ENCODE measurements around the gene PNPLA7. TPM values are rescaled to one million over a fixed set of nuclear protein-coding genes. Genes with fewer than 3 reads are reported as not detected.

PNPLA7 gene
- total RNA-seq, 4 donors from 2014 or later, result 10.1 to 23.6 (median 11.6) TPM

DNA sequence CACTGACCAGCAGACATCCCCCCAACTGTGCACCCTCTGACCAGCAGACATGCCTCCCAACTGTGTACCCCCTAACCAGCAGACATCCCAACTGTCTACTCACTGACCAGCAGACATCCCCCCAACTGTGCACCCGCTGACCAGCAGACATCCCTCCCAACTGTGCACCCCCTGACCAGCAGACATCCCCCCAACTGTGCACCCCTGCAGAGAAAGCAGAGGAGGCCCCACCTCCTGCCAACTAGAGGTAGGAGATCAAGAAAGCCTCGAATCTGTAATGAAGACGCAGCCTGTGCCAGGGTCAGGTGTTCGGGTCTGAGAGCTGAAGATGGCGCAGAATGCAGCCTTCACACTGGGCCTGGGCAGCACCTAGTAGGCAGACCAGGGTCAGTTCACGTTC lies 61.3 kb downstream of the PNPLA7 start:
- intact Hi-C loops (cut with DNase I), result no loop called here
- 95 to 98% methylated on average over 6 of the region's 6 CpGs for WGBS, 2 donors
- Histone ChIP-seq H3K4me3 (replicated peaks in 1 of 3) (no peak overlapping the region), H3K27me3 (no peaks in the 10 kb centered on the region), H3K36me3 (no peaks in the 10 kb centered on the region), H3K27ac (no peak overlapping the region), H3K4me1 (no peaks in the 10 kb centered on the region), H3K9me3 (no peaks in the 10 kb centered on the region)
- TF ChIP-seq, protein P1, sequence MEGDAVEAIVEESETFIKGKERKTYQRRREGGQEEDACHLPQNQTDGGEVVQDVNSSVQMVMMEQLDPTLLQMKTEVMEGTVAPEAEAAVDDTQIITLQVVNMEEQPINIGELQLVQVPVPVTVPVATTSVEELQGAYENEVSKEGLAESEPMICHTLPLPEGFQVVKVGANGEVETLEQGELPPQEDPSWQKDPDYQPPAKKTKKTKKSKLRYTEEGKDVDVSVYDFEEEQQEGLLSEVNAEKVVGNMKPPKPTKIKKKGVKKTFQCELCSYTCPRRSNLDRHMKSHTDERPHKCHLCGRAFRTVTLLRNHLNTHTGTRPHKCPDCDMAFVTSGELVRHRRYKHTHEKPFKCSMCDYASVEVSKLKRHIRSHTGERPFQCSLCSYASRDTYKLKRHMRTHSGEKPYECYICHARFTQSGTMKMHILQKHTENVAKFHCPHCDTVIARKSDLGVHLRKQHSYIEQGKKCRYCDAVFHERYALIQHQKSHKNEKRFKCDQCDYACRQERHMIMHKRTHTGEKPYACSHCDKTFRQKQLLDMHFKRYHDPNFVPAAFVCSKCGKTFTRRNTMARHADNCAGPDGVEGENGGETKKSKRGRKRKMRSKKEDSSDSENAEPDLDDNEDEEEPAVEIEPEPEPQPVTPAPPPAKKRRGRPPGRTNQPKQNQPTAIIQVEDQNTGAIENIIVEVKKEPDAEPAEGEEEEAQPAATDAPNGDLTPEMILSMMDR (IDR thresholded peaks at IDR 0.05), result no peak
- TF ChIP-seq POLR2A (IDR thresholded peaks at IDR 0.05), result no peak
- no peak for DNase-seq

- Histone ChIP-seq H3K9me3 (no peaks in the 10 kb centered on the region), H3K27ac (no peak overlapping the region), H3K27me3 (no peaks in the 10 kb centered on the region), H3K4me3 (replicated peaks in 1 of 3) (no peak overlapping the region), H3K36me3 (no peaks in the 10 kb centered on the region), H3K4me1 (no peaks in the 10 kb centered on the region)
- intact Hi-C loops (cut with DNase I), result no loop called here
- DNase-seq, result no peak
- WGBS, 2 donors, result 84 to 95% methylated on average over 6 of the region's 6 CpGs
- no peak for TF ChIP-seq POLR2A (IDR thresholded peaks at IDR 0.05)
- TF ChIP-seq, protein P1 (IDR thresholded peaks at IDR 0.05), result no peak
These were observed 61.9 kb downstream of the PNPLA7 start for GRCh38 chr9:137488327-137488653.

DNA sequence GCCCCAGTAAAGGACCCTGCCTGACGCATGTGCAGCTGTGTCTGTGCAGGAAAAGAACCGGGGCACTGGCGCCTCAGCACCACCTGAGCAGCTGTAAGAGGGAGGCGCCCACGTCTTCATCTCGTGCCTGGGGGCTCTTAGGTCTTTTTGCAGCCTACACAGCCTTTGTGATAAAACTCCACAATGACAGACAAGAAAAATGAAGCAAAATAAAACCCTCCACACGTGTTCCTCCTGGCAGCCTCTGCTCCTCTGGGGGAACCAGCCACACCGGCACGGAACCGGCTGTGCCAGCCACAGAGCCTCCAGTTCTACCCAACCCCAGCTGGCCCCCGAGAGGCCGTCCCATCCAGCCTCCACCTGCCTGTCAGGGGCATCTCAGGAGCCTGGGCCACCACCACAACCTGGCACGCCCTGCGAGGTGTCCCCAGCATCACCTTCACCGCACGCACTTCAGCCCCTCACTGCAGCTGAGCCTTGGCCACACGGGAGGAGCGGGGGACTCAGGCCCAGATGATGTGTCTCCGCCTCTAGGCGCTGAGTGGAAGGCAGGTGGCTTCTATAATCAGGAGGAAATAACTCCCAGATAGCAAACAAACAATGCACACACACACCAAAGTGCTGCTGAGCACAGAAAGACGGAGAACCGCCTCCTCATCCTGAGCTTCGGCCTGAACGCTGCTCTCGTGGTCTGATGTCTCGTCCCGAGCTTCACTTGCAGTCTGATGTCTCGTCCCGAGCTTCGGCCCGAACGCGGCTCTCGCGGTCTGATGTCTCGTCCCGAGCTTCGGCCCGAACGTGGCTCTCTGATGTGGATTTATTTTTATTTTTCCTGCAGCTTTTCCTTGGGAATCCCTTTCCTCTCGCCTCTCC lies 62.5 kb downstream of the PNPLA7 start:
- Histone ChIP-seq H3K27me3 (no peaks in the 10 kb centered on the region), H3K4me1 (no peaks in the 10 kb centered on the region), H3K4me3 (replicated peaks in 1 of 3) (no peak overlapping the region), H3K9me3 (no peaks in the 10 kb centered on the region), H3K27ac (no peak overlapping the region), H3K36me3 (no peaks in the 10 kb centered on the region)
- WGBS, 2 donors, result 90 to 95% methylated on average over 32 to 41 of the region's 41 CpGs
- TF ChIP-seq, protein P1 (IDR thresholded peaks at IDR 0.05), result no peak
- TF ChIP-seq POLR2A (IDR thresholded peaks at IDR 0.05), result no peak
- no peak for DNase-seq
- intact Hi-C loops (cut with DNase I), result no loop called here

GRCh38 chr9:137486545-137487453 lies 63.4 kb downstream of the PNPLA7 start:
- 85 to 88% methylated on average over 13 to 31 of the region's 35 CpGs for WGBS, 2 donors
- H3K9me3 ChIP-seq, result no peaks in the 10 kb centered on the region
- intact Hi-C loops (cut with DNase I), result no loop called here
- no peaks in the 10 kb centered on the region for H3K27me3 ChIP-seq
- DNase-seq, result no peak
- no peaks in the 10 kb centered on the region for H3K4me1 ChIP-seq
- no peak for TF ChIP-seq POLR2A (IDR thresholded peaks at IDR 0.05)
- TF ChIP-seq, protein P1 (IDR thresholded peaks at IDR 0.05), result no peak
- no peaks in the 10 kb centered on the region for H3K36me3 ChIP-seq
- H3K4me3 ChIP-seq (replicated peaks in 1 of 3), result no peak overlapping the region
- H3K27ac ChIP-seq, result no peak overlapping the region

- DNase-seq, result no peak
- H3K27me3 ChIP-seq, result no peaks in the 10 kb centered on the region
- H3K4me1 ChIP-seq, result no peaks in the 10 kb centered on the region
- H3K36me3 ChIP-seq, result no peaks in the 10 kb centered on the region
- H3K9me3 ChIP-seq, result no peaks in the 10 kb centered on the region
- no peak overlapping the region for H3K4me3 ChIP-seq (replicated peaks in 1 of 3)
- TF ChIP-seq POLR2A (IDR thresholded peaks at IDR 0.05), result no peak
- TF ChIP-seq, protein P1 (IDR thresholded peaks at IDR 0.05), result no peak
- 91 to 92% methylated on average over 15 of the region's 15 CpGs for WGBS, 2 donors
- intact Hi-C loops (cut with DNase I), result no loop called here
- H3K27ac ChIP-seq, result no peak overlapping the region
These were observed 64.1 kb downstream of the PNPLA7 start for GRCh38 chr9:137486141-137486490.

Data from thyroid gland (tissue), 4 donors.